Endothelial cell of umbilical vein (primary cell): ENCODE results near the gene TLR9. TPM values are rescaled to one million over a fixed set of nuclear protein-coding genes. Genes with fewer than 3 reads are reported as not detected.

Experiments used
- BruUV-seq: library from RNA; stranded (reverse); fragments of 400-500 nt; replicated peaks from 2 replicates; lab custom pipeline; 2021; lab: Mats Ljungman, UMichigan
- CTCF ChIA-PET: fragments of 300-600, 350-600 bp; sonication (Branson Sonifier 250); formaldehyde crosslinking; loops from one replicate; lab custom pipeline; 2021; ENCODE audit warnings: antibody characterized with exemption, inconsistent platforms; lab: Charles Lee
- POLR2A ChIA-PET: fragments of 300-600, 350-600 bp; sonication (Branson Sonifier 250); formaldehyde crosslinking; loops from one replicate; lab custom pipeline; 2021; ENCODE audit warnings: antibody characterized with exemption, inconsistent platforms; lab: Charles Lee
- DNase-seq: peaks from one replicate; pipeline ENCODE4 v3.0.0-alpha.2; 2011; ENCODE audit warnings: low read depth, low spot score
- FAIRE-seq: peaks from 2 replicates; lab custom pipeline; 2011; peaks lifted over from hg19 to GRCh38; lab: Jason Lieb, UNC
- H2AFZ ChIP-seq: 2 replicates; pipeline ENCODE4 v1.6.0; 2012; ENCODE audit warnings: low read depth, low read length, control low read depth, inconsistent platforms
- H3K27ac ChIP-seq: 2 replicates; pipeline ENCODE4 v1.5.1; 2011; ENCODE audit warnings: low read depth, mild to moderate bottlenecking, control low read depth, low read length, moderate library complexity; ENCODE audit not compliant: insufficient read depth
- H3K27me3 ChIP-seq, 2 experiments: 2 replicates each; pipeline versions ENCODE4 v1.6.0 to v1.6.1; 2011; ENCODE audit warnings: low read length in 2 of 2, mixed read lengths in 1 of 2; ENCODE audit not compliant: control insufficient read depth in 2 of 2, insufficient read depth in 2 of 2
- H3K36me3 ChIP-seq, 2 experiments: 2 replicates in 1 of 2; 3 replicates in 1 of 2; pipeline ENCODE4 v1.5.1; 2011; ENCODE audit warnings: low read length in 2 of 2, mild to moderate bottlenecking in 1 of 2, moderate library complexity in 1 of 2; ENCODE audit not compliant: control insufficient read depth in 2 of 2, insufficient read depth in 2 of 2; ENCODE audit errors: extremely low read depth in 1 of 2
- H3K4me1 ChIP-seq: 3 replicates; pipeline ENCODE4 v1.5.1; 2011; ENCODE audit warnings: mild to moderate bottlenecking, low read length; ENCODE audit not compliant: control insufficient read depth, insufficient read depth; ENCODE audit errors: extremely low read depth
- H3K4me2 ChIP-seq: 2 replicates; pipeline ENCODE4 v1.6.1; 2011; ENCODE audit warnings: low read length, control low read depth, mixed read lengths; ENCODE audit not compliant: insufficient read depth
- H3K4me3 ChIP-seq, 3 experiments: fragments of 200-600 bp in 1 of 3; sonication (generic), shearing (Covaris generic) in 1 of 3; replicated peaks in 1 of 3; 2 replicates each; pipeline ENCODE4 v1.5.1; 2011 to 2016; ENCODE audit warnings: control low read depth in 3 of 3, low read length in 3 of 3, mild to moderate bottlenecking in 2 of 3, inconsistent platforms in 1 of 3, low read depth in 1 of 3, moderate library complexity in 1 of 3; ENCODE audit not compliant: insufficient read depth in 1 of 3
- H3K79me2 ChIP-seq: 2 replicates; pipeline ENCODE4 v1.6.0; 2012; ENCODE audit warnings: low read length, inconsistent platforms; ENCODE audit not compliant: control insufficient read depth, insufficient read depth
- H3K9ac ChIP-seq: replicated peaks from 2 replicates; pipeline ENCODE3; 2011; ENCODE audit warnings: low read length, control low read depth; ENCODE audit not compliant: insufficient read depth; ENCODE audit errors: extremely low read depth
- H3K9me1 ChIP-seq: replicated peaks from 3 replicates; pipeline ENCODE4 v1.6.0; 2011; ENCODE audit warnings: mild to moderate bottlenecking, low read length; ENCODE audit not compliant: control insufficient read depth, insufficient read depth; ENCODE audit errors: extremely low read depth
- H3K9me3 ChIP-seq: replicated peaks from 2 replicates; pipeline ENCODE4 v1.5.1; 2012; ENCODE audit warnings: low read length, inconsistent platforms; ENCODE audit not compliant: control insufficient read depth, insufficient read depth
- H4K20me1 ChIP-seq: replicated peaks from 2 replicates; pipeline ENCODE3; 2011; ENCODE audit warnings: mild to moderate bottlenecking, low read length; ENCODE audit not compliant: control insufficient read depth, insufficient read depth; ENCODE audit errors: extremely low read depth
- EZH2 ChIP-seq: IDR thresholded peaks from 2 replicates; pipeline ENCODE4 v1.6.1; 2012; ENCODE audit warnings: borderline replicate concordance, low read depth, mild to moderate bottlenecking, moderate library complexity, low read length, inconsistent platforms; ENCODE audit not compliant: severe bottlenecking
- FOS ChIP-seq: IDR thresholded peaks from 2 replicates; pipeline ENCODE4 v1.6.1; 2011; ENCODE audit warnings: mild to moderate bottlenecking, low read length, moderate library complexity, borderline replicate concordance; ENCODE audit not compliant: insufficient read depth
- GATA2 ChIP-seq: IDR thresholded peaks from 2 replicates; pipeline ENCODE4 v1.7.0; 2011; ENCODE audit warnings: low read depth, mild to moderate bottlenecking, moderate library complexity, mixed read lengths, low read length; ENCODE audit not compliant: insufficient read length, insufficient read depth
- JUN ChIP-seq: IDR thresholded peaks from 2 replicates; pipeline ENCODE4 v1.6.1; 2011; ENCODE audit warnings: borderline replicate concordance, low read depth; ENCODE audit not compliant: insufficient read length, insufficient read depth
- MYC ChIP-seq: IDR thresholded peaks from one replicate; pipeline ENCODE4 v1.6.1; 2011; ENCODE audit warnings: mild to moderate bottlenecking, low read depth, low read length
- POLR2A ChIP-seq: IDR thresholded peaks from 2 replicates; pipeline ENCODE4 v1.6.1; 2012; ENCODE audit warnings: low read depth, mild to moderate bottlenecking, control low read depth, low read length
- POLR2AphosphoS5 ChIP-seq: IDR thresholded peaks from 2 replicates; pipeline ENCODE4 v1.6.1; 2012; ENCODE audit warnings: low read depth, mild to moderate bottlenecking, control low read depth, low read length, moderate library complexity; ENCODE audit not compliant: insufficient read depth
- dilution Hi-C: fragments of 300-500 bp; cut with MboI; formaldehyde crosslinking; loops from one replicate; pipeline ENCODE4 v1.15.0; 2019; ENCODE audit warnings: low sequenced_read_pairs; ENCODE audit not compliant: extremely low pct_ligation_motif_present
- intact Hi-C: fragments of 100-400 bp; cut with micrococcal nuclease; formaldehyde crosslinking; loops from one replicate; pipeline ENCODE4 v1.10.0; 2022
- polyA plus RNA-seq, 4 experiments: library from polyadenylated mRNA; depleted of rRNA in 3 of 4; stranded (reverse) in 3 of 4; unstranded in 1 of 4; fragments of >200 nt; gene quantifications; 2 replicates each; pipeline versions ENCODE4 v1.2.1 to v1.2.3, GENCODE V29; 2011 to 2012; ENCODE audit warnings: missing spikeins in 1 of 4
- total RNA-seq: library from RNA; stranded (reverse); gene quantifications from 2 replicates; pipeline ENCODE4 v1.2.3, GENCODE V29; 2021
- TF ChIP-seq, protein P1 (sequence below): IDR thresholded peaks from 2 replicates; pipeline ENCODE4 v1.6.1; 2011; ENCODE audit not compliant: insufficient read depth, insufficient read length
- TF ChIP-seq, protein P2 (sequence below), 2 donors: IDR thresholded peaks; 1 replicate in 1 of 2; 2 replicates in 1 of 2; pipeline ENCODE4 v1.5.1; 2011; ENCODE audit warnings: low read length in 2 of 2, mild to moderate bottlenecking in 2 of 2, moderate library complexity in 2 of 2, control low read depth in 1 of 2, inconsistent platforms in 1 of 2, low read depth in 1 of 2; ENCODE audit not compliant: insufficient read depth in 1 of 2; ENCODE audit errors: extremely low read depth in 1 of 2

Gene TLR9
- total and polyA plus RNA-seq, 2 donors (not counting 3 experiments of a cell fraction or from before 2014, with no cell fraction given), result not detected

DNA sequence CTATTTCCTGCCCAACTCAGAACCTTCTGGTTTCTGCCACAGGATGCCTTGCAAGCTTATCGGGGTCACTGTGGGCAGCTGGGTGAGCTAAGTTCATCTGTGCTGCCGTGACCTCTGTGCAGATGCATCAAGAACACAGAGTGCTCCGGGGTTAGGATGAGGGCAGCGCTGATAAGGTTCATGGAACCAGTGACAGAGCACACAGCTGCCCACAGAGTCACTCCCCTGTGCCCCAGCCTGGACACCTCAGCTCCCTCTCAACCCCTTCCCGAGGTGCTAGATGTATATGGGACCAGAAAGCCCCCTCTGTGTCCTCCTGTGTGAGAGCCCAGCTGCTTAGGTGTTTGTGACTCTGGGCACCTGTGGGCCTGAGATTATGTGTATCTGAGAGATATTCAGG, 43.2 kb downstream of the TLR9 start:
- intact Hi-C loops, result no loop called here
- POLR2A ChIA-PET, result no interaction called here
- Histone ChIP-seq H3K9me1 (no peaks in the 10 kb centered on the region), H3K36me3 (no peaks in the 10 kb centered on the region), H4K20me1 (no peaks in the 10 kb centered on the region), H3K27me3 (peaks cover 0 to 4% of the 10 kb centered on the region in 2 experiments), H3K4me3 (no peak overlapping the region), H3K9me3 (no peaks in the 10 kb centered on the region), H3K27ac (no peak overlapping the region), H3K4me1 (no peaks in the 10 kb centered on the region), H2AFZ (no peak overlapping the region), H3K79me2 (no peaks in the 10 kb centered on the region), H3K9ac (no peak overlapping the region), H3K4me2 (no peak overlapping the region)
- TF ChIP-seq GATA2, result no peak
- TF ChIP-seq EZH2, result no peak
- no peak for TF ChIP-seq FOS
- TF ChIP-seq, protein P1, sequence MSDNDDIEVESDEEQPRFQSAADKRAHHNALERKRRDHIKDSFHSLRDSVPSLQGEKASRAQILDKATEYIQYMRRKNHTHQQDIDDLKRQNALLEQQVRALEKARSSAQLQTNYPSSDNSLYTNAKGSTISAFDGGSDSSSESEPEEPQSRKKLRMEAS, result no peak
- TF ChIP-seq POLR2A, result no peak
- TF ChIP-seq, protein P2, sequence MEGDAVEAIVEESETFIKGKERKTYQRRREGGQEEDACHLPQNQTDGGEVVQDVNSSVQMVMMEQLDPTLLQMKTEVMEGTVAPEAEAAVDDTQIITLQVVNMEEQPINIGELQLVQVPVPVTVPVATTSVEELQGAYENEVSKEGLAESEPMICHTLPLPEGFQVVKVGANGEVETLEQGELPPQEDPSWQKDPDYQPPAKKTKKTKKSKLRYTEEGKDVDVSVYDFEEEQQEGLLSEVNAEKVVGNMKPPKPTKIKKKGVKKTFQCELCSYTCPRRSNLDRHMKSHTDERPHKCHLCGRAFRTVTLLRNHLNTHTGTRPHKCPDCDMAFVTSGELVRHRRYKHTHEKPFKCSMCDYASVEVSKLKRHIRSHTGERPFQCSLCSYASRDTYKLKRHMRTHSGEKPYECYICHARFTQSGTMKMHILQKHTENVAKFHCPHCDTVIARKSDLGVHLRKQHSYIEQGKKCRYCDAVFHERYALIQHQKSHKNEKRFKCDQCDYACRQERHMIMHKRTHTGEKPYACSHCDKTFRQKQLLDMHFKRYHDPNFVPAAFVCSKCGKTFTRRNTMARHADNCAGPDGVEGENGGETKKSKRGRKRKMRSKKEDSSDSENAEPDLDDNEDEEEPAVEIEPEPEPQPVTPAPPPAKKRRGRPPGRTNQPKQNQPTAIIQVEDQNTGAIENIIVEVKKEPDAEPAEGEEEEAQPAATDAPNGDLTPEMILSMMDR (IDR thresholded peaks at IDR 0.05; ENCODE audit: extremely low read depth in 1 of 2, insufficient read depth in 1 of 2, low read depth in 1 of 2, low read length in 2 of 2), result no peak
- TF ChIP-seq JUN, result no peak
- no peak for TF ChIP-seq POLR2AphosphoS5
- no peak for TF ChIP-seq MYC
- BruUV-seq, result no TSS peak
- DNase-seq, result no peak
- dilution Hi-C loops, result no loop called here
- FAIRE-seq, result no peak
- CTCF ChIA-PET, result interaction anchor here (2.2 kb wide), 1 partner anchor 15 kb away, joined by 5 read pairs; no protein-coding TSS in a partner anchor
